Parathyroid adenoma (tissue), 2 donors: Measurements from ENCODE around the gene ARL4C.

ENCODE experiments used
- H2AFZ ChIP-seq: fragments of 300-600 bp; sonication (generic); one replicate; pipeline ENCODE4 v1.7.0; 2017; ENCODE audit warnings: antibody characterized with exemption, mild to moderate bottlenecking
- H3K27ac ChIP-seq: fragments of 300-600 bp; sonication (generic); one replicate; pipeline ENCODE4 v1.7.0; 2017
- H3K27me3 ChIP-seq: fragments of 300-600 bp; sonication (generic); one replicate; pipeline ENCODE4 v1.7.0; 2017; ENCODE audit warnings: low read length; ENCODE audit not compliant: control insufficient read depth, insufficient read depth
- H3K36me3 ChIP-seq: fragments of 300-600 bp; sonication (generic); one replicate; pipeline ENCODE4 v1.7.0; 2017; ENCODE audit warnings: low read length; ENCODE audit not compliant: control insufficient read depth, insufficient read depth
- H3K4me1 ChIP-seq: fragments of 300-600 bp; sonication (generic); one replicate; pipeline ENCODE4 v1.7.0; 2017; ENCODE audit warnings: control low read depth
- H3K4me2 ChIP-seq: fragments of 300-600 bp; sonication (generic); one replicate; pipeline ENCODE4 v1.7.0; 2017; ENCODE audit warnings: low read length
- H3K4me3 ChIP-seq: fragments of 300-600 bp; sonication (generic); one replicate; pipeline ENCODE4 v1.7.0; 2017; ENCODE audit warnings: low read depth, low read length
- H3K79me2 ChIP-seq: fragments of 300-600 bp; sonication (generic); one replicate; pipeline ENCODE4 v1.7.0; 2017; ENCODE audit warnings: control low read depth
- H3K9ac ChIP-seq: fragments of 300-600 bp; sonication (generic); one replicate; pipeline ENCODE4 v1.7.0; 2017; ENCODE audit warnings: mild to moderate bottlenecking
- H3K9me3 ChIP-seq: fragments of 300-600 bp; sonication (generic); one replicate; pipeline ENCODE4 v1.7.0; 2017; ENCODE audit warnings: low read length; ENCODE audit not compliant: control insufficient read depth
- CTCF ChIP-seq: fragments of 300-600 bp; sonication (generic); IDR thresholded peaks from one replicate; pipeline ENCODE4 v1.7.0; 2017; ENCODE audit warnings: antibody characterized with exemption, mild to moderate bottlenecking
- donor health status: primary hyperparathyroidism.

The ARL4C gene

DNA sequence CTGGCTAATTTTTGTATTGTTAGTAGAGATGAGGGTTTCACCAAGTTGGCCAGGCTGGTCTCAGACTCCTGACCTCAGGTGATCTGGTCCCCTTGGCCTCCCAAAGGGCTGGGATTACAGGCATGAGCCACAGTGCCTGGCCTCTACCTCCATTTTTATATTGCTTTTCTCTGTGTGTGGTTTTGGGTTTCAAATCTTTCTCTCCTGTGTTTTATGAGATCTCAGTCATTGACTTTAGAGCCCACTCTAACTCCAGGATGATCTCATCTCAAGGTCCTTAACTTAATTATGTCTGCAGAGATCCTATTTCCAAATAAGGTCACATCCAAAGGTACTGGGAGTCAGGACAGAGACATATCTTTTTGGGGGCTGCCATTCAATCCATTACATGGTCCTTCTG is 24.7 kb downstream of the ARL4C start:
- Histone ChIP-seq H3K27ac (no peak overlapping the region), H3K4me1 (no peaks in the 10 kb centered on the region), H3K27me3 (no peaks in the 10 kb centered on the region), H3K36me3 (no peaks in the 10 kb centered on the region), H3K9ac (no peak overlapping the region), H3K4me3 (no peak overlapping the region), H2AFZ (no peak overlapping the region), H3K4me2 (no peak overlapping the region), H3K79me2 (no peaks in the 10 kb centered on the region), H3K9me3 (no peaks in the 10 kb centered on the region)
- TF ChIP-seq CTCF: no peak

DNA sequence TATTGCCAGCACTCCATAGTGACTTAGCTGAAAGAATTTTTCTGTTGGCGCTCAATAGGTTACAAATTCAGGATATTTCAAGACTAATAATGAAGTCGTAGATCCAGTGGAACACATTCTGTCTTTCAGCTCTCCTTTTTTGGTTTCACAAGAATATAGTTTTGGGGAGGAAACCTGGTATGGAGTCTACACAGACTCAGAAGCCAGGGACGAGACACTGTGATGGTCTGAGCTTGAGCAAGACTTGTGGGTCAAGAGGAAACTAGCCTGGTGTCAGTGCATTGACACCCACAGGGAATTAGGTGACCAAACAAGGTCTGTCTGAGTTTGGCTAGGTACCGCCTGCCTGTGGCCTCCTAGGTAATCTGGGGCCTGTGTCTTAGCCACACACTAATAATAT is 26.9 kb downstream of the ARL4C start:
- H3K9ac ChIP-seq: no peak overlapping the region
- H3K36me3 ChIP-seq: no peaks in the 10 kb centered on the region
- no peak overlapping the region for H2AFZ ChIP-seq
- TF ChIP-seq CTCF: no peak
- H3K4me2 ChIP-seq: no peak overlapping the region
- H3K27me3 ChIP-seq: no peaks in the 10 kb centered on the region
- H3K9me3 ChIP-seq: no peaks in the 10 kb centered on the region
- H3K4me1 ChIP-seq: no peaks in the 10 kb centered on the region
- H3K4me3 ChIP-seq: no peak overlapping the region
- no peak overlapping the region for H3K27ac ChIP-seq
- no peaks in the 10 kb centered on the region for H3K79me2 ChIP-seq

- H3K27ac ChIP-seq: no peak overlapping the region
- H3K4me1 ChIP-seq: no peaks in the 10 kb centered on the region
- H3K4me3 ChIP-seq: no peak overlapping the region
- H3K79me2 ChIP-seq: no peaks in the 10 kb centered on the region
- H2AFZ ChIP-seq: no peak overlapping the region
- TF ChIP-seq CTCF: no peak
- H3K9ac ChIP-seq: no peak overlapping the region
- no peak overlapping the region for H3K4me2 ChIP-seq
- H3K9me3 ChIP-seq: no peaks in the 10 kb centered on the region
- H3K27me3 ChIP-seq: no peaks in the 10 kb centered on the region
- H3K36me3 ChIP-seq: no peaks in the 10 kb centered on the region
These were observed 27.5 kb downstream of the ARL4C start for GRCh38 chr2:234469251-234469845.

- H3K4me2 ChIP-seq: no peak overlapping the region
- H3K79me2 ChIP-seq: no peaks in the 10 kb centered on the region
- no peaks in the 10 kb centered on the region for H3K27me3 ChIP-seq
- no peaks in the 10 kb centered on the region for H3K9me3 ChIP-seq
- no peak overlapping the region for H3K9ac ChIP-seq
- no peak for TF ChIP-seq CTCF
- H3K4me1 ChIP-seq: no peaks in the 10 kb centered on the region
- no peak overlapping the region for H3K4me3 ChIP-seq
- no peak overlapping the region for H3K27ac ChIP-seq
- H2AFZ ChIP-seq: no peak overlapping the region
- H3K36me3 ChIP-seq: no peaks in the 10 kb centered on the region
These were observed 28.4 kb downstream of the ARL4C start for GRCh38 chr2:234468503-234468902.

- no peak overlapping the region for H3K27ac ChIP-seq
- no peak overlapping the region for H3K4me2 ChIP-seq
- no peak overlapping the region for H3K4me3 ChIP-seq
- H2AFZ ChIP-seq: no peak overlapping the region
- no peak overlapping the region for H3K9ac ChIP-seq
- TF ChIP-seq CTCF: no peak
- no peaks in the 10 kb centered on the region for H3K9me3 ChIP-seq
- H3K27me3 ChIP-seq: no peaks in the 10 kb centered on the region
- H3K79me2 ChIP-seq: no peaks in the 10 kb centered on the region
- H3K4me1 ChIP-seq: no peaks in the 10 kb centered on the region
- H3K36me3 ChIP-seq: no peaks in the 10 kb centered on the region
These were observed 29.6 kb downstream of the ARL4C start for GRCh38 chr2:234467289-234467688.
